Measurements from ENCODE around the gene SLC38A10.

Gene SLC38A10

GRCh38 chr17:81202318-81202717 lies 92.8 kb downstream of the SLC38A10 start:
- Histone ChIP-seq H3K4me1 (ENCODE audit: insufficient read depth, low read length) (no peaks in the 10 kb centered on the region), H3K27me3 (ENCODE audit: insufficient read depth, low read length) (no peaks in the 10 kb centered on the region), H2AFZ (ENCODE audit: low read depth, low read length) (no peak overlapping the region), H3K9me3 (ENCODE audit: low read length) (no peaks in the 10 kb centered on the region), H3K4me3 (ENCODE audit: low read length) (no peak overlapping the region), H3K36me3 (ENCODE audit: insufficient read depth, low read length) (peaks cover 60% of the 10 kb centered on the region)

GRCh38 chr17:81200695-81201580 lies 94.2 kb downstream of the SLC38A10 start:
- H3K4me3 ChIP-seq (ENCODE audit: low read length): no peak overlapping the region
- H2AFZ ChIP-seq (ENCODE audit: low read depth, low read length): no peak overlapping the region
- H3K27me3 ChIP-seq (ENCODE audit: insufficient read depth, low read length): no peaks in the 10 kb centered on the region
- no peaks in the 10 kb centered on the region for H3K9me3 ChIP-seq (ENCODE audit: low read length)
- H3K36me3 ChIP-seq (ENCODE audit: insufficient read depth, low read length): peaks cover 66% of the 10 kb centered on the region
- no peaks in the 10 kb centered on the region for H3K4me1 ChIP-seq (ENCODE audit: insufficient read depth, low read length)

DNA sequence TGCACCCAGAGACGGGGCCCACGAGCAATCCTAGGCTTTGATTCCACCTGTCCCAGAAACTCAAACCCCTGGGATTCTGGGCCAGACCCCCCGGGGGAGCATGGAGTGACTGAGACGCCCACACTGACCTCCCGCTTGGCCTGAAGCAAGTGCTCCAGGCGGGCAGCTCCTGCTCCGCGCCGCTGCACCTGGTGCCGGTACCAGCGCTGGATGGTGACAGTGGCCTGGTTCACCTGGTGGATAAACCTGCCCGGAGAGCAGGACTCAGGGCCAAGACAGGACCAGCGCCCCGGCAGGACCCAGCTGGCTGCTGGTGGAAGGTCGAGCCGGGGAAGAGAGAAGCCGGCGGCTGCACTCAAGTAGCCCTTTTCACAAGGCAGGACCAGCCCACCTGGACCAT lies 94.9 kb downstream of the SLC38A10 start:
- H3K27me3 ChIP-seq (ENCODE audit: insufficient read depth, low read length): no peaks in the 10 kb centered on the region
- no peak overlapping the region for H3K4me3 ChIP-seq (ENCODE audit: low read length)
- no peak overlapping the region for H2AFZ ChIP-seq (ENCODE audit: low read depth, low read length)
- H3K4me1 ChIP-seq (ENCODE audit: insufficient read depth, low read length): no peaks in the 10 kb centered on the region
- H3K36me3 ChIP-seq (ENCODE audit: insufficient read depth, low read length): peaks cover 70% of the 10 kb centered on the region
- H3K9me3 ChIP-seq (ENCODE audit: low read length): no peaks in the 10 kb centered on the region

DNA sequence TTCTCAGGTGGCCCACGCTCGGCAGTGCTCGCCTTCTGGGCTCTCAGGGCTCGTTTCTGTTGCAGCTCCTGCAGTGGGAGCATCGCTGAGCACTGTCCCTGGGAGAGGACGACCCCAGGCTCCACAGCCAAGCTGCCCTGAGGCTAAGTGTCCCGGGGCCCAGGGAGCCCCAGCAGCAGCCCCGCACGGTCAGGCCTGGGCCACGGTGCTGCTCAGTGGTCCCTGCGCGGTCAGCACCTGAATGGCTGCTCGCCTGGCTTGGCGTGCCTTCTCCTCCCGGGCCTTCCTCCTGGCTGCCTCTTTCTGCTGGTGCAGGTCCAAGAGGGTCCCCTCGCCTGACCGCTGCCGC lies 95.7 kb downstream of the SLC38A10 start:
- Histone ChIP-seq H3K36me3 (ENCODE audit: insufficient read depth, low read length) (peaks cover 74% of the 10 kb centered on the region), H3K4me3 (ENCODE audit: low read length) (no peak overlapping the region)

DNA sequence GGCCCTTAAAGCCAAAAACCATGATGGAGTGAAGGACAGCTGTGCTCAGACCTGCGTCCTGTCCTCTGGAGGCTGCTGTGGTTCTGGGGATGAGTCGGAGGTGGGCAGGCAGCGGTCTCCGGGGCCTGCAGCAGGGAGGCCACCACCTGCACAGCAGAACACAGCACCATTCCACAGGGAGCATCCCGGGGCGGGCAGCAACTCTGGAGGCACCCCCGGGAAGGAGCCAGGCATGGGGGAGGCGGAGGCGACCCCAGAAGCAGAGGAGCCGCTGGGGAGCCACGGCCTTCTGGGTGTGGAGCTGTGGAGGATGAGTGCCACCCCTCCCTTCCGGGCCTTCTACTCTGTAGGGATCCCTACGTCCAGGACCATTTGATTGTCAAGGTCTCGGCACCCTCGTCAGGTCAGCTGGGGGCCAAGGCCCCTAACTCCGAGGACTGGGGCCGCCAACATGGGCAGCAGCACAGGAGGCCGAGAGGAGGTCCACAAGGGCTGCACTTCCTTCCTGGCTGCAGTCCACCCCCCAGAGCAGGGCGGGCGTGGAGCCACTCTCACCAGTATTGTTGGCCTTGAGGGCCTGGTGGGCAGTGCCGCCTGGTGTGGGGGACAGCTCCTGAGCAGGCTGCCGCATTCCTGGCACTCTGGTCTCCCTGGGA lies 96.2 kb downstream of the SLC38A10 start:
- Histone ChIP-seq H3K9me3 (ENCODE audit: low read length) (no peaks in the 10 kb centered on the region), H3K27me3 (ENCODE audit: insufficient read depth, low read length) (no peaks in the 10 kb centered on the region), H3K4me1 (ENCODE audit: insufficient read depth, low read length) (no peaks in the 10 kb centered on the region), H3K36me3 (ENCODE audit: insufficient read depth, low read length) (peaks cover 74% of the 10 kb centered on the region), H2AFZ (ENCODE audit: low read depth, low read length) (no peak overlapping the region), H3K4me3 (ENCODE audit: low read length) (no peak overlapping the region)

More for the DNA sequence above, 95.7 kb downstream of the SLC38A10 start:
- H3K9me3 ChIP-seq (ENCODE audit: low read length): no peaks in the 10 kb centered on the region
- no peak overlapping the region for H2AFZ ChIP-seq (ENCODE audit: low read depth, low read length)
- no peaks in the 10 kb centered on the region for H3K27me3 ChIP-seq (ENCODE audit: insufficient read depth, low read length)
- no peaks in the 10 kb centered on the region for H3K4me1 ChIP-seq (ENCODE audit: insufficient read depth, low read length)

DNA sequence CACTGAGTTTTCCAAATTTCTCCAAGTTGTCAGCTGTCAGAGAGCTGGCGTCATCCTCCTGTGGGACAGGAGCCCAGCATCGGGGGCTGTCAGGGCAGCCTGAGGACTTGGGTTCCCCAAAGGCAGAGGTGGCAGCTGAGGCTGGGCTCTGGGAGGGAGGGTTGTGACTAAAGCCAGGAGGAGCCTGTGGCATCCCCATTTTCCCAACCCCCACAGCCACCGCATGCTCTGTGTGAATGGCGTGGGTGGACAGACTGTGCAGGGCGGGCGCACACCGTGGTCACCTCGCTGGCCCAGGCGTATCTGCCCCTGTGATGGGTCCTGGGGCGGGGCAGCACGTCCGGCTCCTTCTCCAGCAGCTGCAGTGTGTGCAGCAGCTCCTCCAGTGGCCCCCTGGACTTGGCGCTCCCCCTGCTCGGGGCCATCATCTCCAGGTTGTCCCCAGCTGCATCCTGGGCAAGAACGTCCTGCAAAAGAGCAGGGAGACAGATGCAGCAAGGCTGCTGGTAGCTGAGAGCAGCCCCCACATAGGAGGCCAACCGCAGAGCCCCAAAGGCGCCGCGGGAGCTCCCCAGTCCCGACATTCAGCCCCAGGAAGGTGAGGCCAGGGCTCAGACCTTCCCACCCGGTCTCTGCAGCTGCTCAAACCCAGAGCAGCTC lies 97.1 kb downstream of the SLC38A10 start:
- no peak overlapping the region for H3K4me3 ChIP-seq (ENCODE audit: low read length)
- no peaks in the 10 kb centered on the region for H3K4me1 ChIP-seq (ENCODE audit: insufficient read depth, low read length)
- H2AFZ ChIP-seq (ENCODE audit: low read depth, low read length): no peak overlapping the region
- no peaks in the 10 kb centered on the region for H3K9me3 ChIP-seq (ENCODE audit: low read length)
- no peaks in the 10 kb centered on the region for H3K27me3 ChIP-seq (ENCODE audit: insufficient read depth, low read length)
- H3K36me3 ChIP-seq (ENCODE audit: insufficient read depth, low read length): peaks cover 71% of the 10 kb centered on the region

DNA sequence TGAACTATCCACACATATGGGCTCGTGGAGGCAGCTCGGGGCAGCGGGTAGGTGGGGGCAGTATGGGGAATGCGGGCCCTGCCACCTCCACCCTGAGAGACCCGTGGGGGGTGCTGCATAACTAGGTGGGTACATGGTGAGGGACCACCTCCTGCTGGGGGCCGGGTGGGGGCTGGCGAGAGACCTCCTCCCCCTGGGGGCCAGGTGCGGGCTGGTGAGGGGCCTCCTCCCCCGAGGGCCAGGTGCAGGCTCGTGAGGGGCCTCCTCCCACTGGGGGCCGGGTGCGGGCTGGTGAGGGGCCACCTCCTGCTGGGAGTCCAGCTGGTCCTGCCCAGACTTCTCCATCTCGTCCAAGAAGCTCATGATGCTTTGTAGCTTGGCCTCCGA lies 97.7 kb downstream of the SLC38A10 start:
- H3K4me1 ChIP-seq (ENCODE audit: insufficient read depth, low read length): no peaks in the 10 kb centered on the region
- no peak overlapping the region for H3K4me3 ChIP-seq (ENCODE audit: low read length)
- no peak overlapping the region for H2AFZ ChIP-seq (ENCODE audit: low read depth, low read length)
- H3K36me3 ChIP-seq (ENCODE audit: insufficient read depth, low read length): peaks cover 70% of the 10 kb centered on the region
- no peaks in the 10 kb centered on the region for H3K9me3 ChIP-seq (ENCODE audit: low read length)
- H3K27me3 ChIP-seq (ENCODE audit: insufficient read depth, low read length): no peaks in the 10 kb centered on the region

DNA sequence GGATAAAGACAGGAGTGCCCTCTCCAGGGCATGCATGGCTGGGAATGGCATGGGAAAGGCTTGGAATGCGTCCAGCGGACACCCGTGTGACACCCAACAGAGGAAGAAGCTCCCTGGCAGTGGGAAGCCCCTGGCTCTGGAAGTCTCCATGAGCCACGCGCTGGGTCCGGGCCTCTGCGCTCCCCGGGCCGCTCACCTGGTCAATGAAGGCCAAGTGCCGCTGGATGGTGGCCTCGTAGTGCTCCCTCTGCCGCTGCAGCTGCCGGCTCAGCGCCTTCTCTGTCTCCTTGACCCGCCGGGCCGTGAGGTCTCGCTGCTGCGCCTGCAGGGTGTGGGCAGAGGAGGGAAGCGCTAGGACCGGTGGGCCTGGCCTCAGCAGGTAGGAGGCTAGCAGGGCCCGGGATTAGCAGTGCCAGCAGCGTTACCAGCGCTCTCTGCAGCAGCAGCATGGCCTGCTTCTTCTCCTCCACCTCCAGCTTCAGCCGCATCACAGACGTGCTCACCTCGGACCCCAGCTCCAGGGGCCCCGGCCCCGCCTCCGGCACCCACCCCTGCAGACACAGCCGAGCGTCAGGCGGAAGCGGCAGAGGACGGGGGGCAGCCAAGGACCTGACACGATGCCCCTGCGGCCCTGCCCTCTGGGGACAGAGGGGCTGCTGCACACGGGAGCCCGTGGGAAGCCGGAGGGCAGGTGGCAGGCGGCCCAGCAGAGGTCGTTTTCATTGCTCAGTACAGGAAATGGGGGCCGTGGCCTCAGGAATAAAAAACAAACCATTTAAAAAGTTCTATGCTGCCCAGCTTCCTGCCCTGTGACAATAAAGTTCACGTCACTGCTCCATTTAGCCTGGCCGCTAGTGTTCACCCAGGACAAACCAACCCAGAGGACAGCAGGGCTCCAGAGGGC lies 98.3 kb downstream of the SLC38A10 start:
- H3K9me3 ChIP-seq (ENCODE audit: low read length): no peaks in the 10 kb centered on the region
- no peak overlapping the region for H2AFZ ChIP-seq (ENCODE audit: low read depth, low read length)
- H3K4me3 ChIP-seq (ENCODE audit: low read length): no peak overlapping the region
- H3K27me3 ChIP-seq (ENCODE audit: insufficient read depth, low read length): no peaks in the 10 kb centered on the region
- no peaks in the 10 kb centered on the region for H3K4me1 ChIP-seq (ENCODE audit: insufficient read depth, low read length)
- peaks cover 73% of the 10 kb centered on the region for H3K36me3 ChIP-seq (ENCODE audit: insufficient read depth, low read length)

- Histone ChIP-seq H3K36me3 (ENCODE audit: insufficient read depth, low read length) (peaks cover 76% of the 10 kb centered on the region), H3K9me3 (ENCODE audit: low read length) (no peaks in the 10 kb centered on the region), H2AFZ (ENCODE audit: low read depth, low read length) (no peak overlapping the region), H3K4me1 (ENCODE audit: insufficient read depth, low read length) (no peaks in the 10 kb centered on the region), H3K27me3 (ENCODE audit: insufficient read depth, low read length) (no peaks in the 10 kb centered on the region), H3K4me3 (ENCODE audit: low read length) (no peak overlapping the region)
Measured at GRCh38 chr17:81195941-81196495, 99.1 kb downstream of the SLC38A10 start.

Data from neuron (in vitro differentiated cells).